WI38 (cell line): ENCODE data around the gene NASP.

Source experiments
- H3K4me3 ChIP-seq: 2 replicates; pipeline ENCODE4 v1.5.1; 2011; ENCODE audit warnings: low read depth, mild to moderate bottlenecking, control low read depth, low read length
- CTCF ChIP-seq: IDR thresholded peaks from 2 replicates; pipeline ENCODE4 v1.5.1; 2012; ENCODE audit warnings: low read depth, mild to moderate bottlenecking, control low read depth, low read length

Gene NASP

GRCh38 chr1:45583666-45584350 is at the start of gene NASP:
Gene NASP, plus strand, starts transcription at chr1:45584041. Its CDS starts 106 bp downstream, at chr1:45584147.
- TF ChIP-seq CTCF = no peak
- H3K4me3 ChIP-seq = peak within 1 kb of the TSS; percentile 80

- TF ChIP-seq CTCF = no peak
- no peak overlapping the region for H3K4me3 ChIP-seq
Observed at GRCh38 chr1:45535988-45536766, 47.7 kb upstream of the NASP start.

- no peak overlapping the region for H3K4me3 ChIP-seq
- no peak for TF ChIP-seq CTCF
Observed at GRCh38 chr1:45536886-45537285, 47.0 kb upstream of the NASP start.

GRCh38 chr1:45541193-45541592 is 42.6 kb upstream of the NASP start:
- TF ChIP-seq CTCF = no peak
- H3K4me3 ChIP-seq = no peak overlapping the region

GRCh38 chr1:45542591-45542990 is 41.2 kb upstream of the NASP start:
- no peak overlapping the region for H3K4me3 ChIP-seq
- no peak for TF ChIP-seq CTCF

- H3K4me3 ChIP-seq = no peak overlapping the region
- TF ChIP-seq CTCF = no peak
Observed at GRCh38 chr1:45543581-45544417, 40.0 kb upstream of the NASP start.
